Calu3 (cell line): ENCODE measurements around the gene PPARGC1A. TPM values are rescaled to one million over a fixed set of nuclear protein-coding genes. Genes with fewer than 3 reads are reported as not detected.

Source experiments
- BruUV-seq: library from RNA; stranded (reverse); fragments of 400-500 nt; replicated peaks from 2 replicates; lab custom pipeline; 2021; lab: Mats Ljungman, UMichigan
- CTCF ChIA-PET: fragments of 300-600 bp; sonication (Branson Sonifier 250); formaldehyde crosslinking; loops from one replicate; lab custom pipeline; 2022; ENCODE audit warnings: antibody characterized with exemption; lab: Charles Lee
- DNase-seq: peaks from one replicate; pipeline ENCODE4 v3.0.0; 2022
- H3K27ac Mint-ChIP-seq: one replicate; pipeline ENCODE4 v1.8.0; 2022; ENCODE audit warnings: mixed read lengths; ENCODE audit not compliant: unreplicated experiment
- H3K27me3 Mint-ChIP-seq: one replicate; pipeline ENCODE4 v1.8.0; 2022; ENCODE audit warnings: mixed read lengths; ENCODE audit not compliant: unreplicated experiment
- H3K36me3 Mint-ChIP-seq: one replicate; pipeline ENCODE4 v1.8.0; 2022; ENCODE audit warnings: mild to moderate bottlenecking, moderate library complexity, mixed read lengths; ENCODE audit not compliant: insufficient read depth, unreplicated experiment
- H3K4me1 Mint-ChIP-seq: one replicate; pipeline ENCODE4 v1.8.0; 2022; ENCODE audit warnings: mild to moderate bottlenecking, low read depth, mixed read lengths; ENCODE audit not compliant: unreplicated experiment
- H3K4me3 Mint-ChIP-seq: one replicate; pipeline ENCODE4 v1.8.0; 2022; ENCODE audit warnings: mild to moderate bottlenecking, low read depth, moderate library complexity, mixed read lengths; ENCODE audit not compliant: unreplicated experiment
- H3K9me3 Mint-ChIP-seq: one replicate; pipeline ENCODE4 v1.8.0; 2022; ENCODE audit warnings: low read depth, mixed read lengths; ENCODE audit not compliant: unreplicated experiment
- CTCF ChIP-seq: fragments of 200-600 bp; IDR thresholded peaks from one replicate; pipeline ENCODE4 v1.8.0; 2022; ENCODE audit warnings: antibody characterized with exemption; ENCODE audit not compliant: unreplicated experiment
- intact Hi-C: fragments of 100-400 bp; cut with micrococcal nuclease; formaldehyde crosslinking; loops from one replicate; pipeline ENCODE4 v1.10.0; 2022; ENCODE audit not compliant: unreplicated experiment
- total RNA-seq: library from RNA; stranded (reverse); gene quantifications from 2 replicates; pipeline ENCODE4 v1.2.3, GENCODE V29; 2022

PPARGC1A gene
- total RNA-seq, 1 experiment from 2014 or later = 7.6 TPM

DNA sequence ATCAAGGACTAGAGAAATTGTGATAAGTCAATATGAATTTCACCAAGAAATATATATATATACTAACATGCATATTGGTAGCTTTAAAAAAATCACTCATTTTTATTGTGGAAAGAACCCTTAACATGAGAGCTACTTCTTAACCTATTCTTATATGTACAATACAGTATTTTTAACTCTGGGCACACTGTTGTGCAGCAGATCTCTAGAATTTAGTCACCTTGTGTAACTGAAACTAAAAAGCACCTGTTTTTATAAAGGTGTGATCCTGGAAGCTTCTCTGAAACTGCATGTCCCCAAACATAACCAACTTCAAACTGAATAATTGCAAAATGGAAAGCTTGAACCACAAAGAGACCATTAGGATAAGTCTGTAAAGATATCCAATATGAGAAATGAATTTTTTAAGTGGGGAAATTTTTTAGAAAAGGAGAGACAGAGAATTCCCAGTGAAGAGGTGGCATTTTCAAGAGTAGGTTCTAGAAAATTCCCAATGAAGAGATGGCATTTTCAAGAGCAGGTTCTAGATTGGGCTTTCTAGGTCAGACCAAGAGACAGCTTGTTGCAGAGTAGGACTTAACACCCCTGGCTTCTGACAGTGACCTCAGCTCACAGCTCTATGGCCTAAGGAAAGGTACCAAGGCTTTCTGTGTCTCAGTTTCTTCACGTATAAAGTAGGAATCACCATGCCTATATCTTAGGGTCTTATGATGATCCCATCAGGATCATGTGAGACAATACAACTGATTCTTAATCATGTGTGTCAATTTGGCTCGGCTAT lies 22.0 kb upstream of the PPARGC1A start:
- no peaks in the 10 kb centered on the region for H3K9me3 Mint-ChIP-seq
- H3K4me3 Mint-ChIP-seq = no peak overlapping the region
- no peak for DNase-seq
- CTCF ChIA-PET = no interaction called here
- H3K27me3 Mint-ChIP-seq = no peaks in the 10 kb centered on the region
- no peak for TF ChIP-seq CTCF
- no peaks in the 10 kb centered on the region for H3K36me3 Mint-ChIP-seq
- intact Hi-C loops = no loop called here
- H3K27ac Mint-ChIP-seq = no peak overlapping the region
- no TSS peak for BruUV-seq
- no peaks in the 10 kb centered on the region for H3K4me1 Mint-ChIP-seq

- Mint-ChIP-seq H3K4me1 (no peaks in the 10 kb centered on the region), H3K27me3 (no peaks in the 10 kb centered on the region), H3K9me3 (no peaks in the 10 kb centered on the region), H3K4me3 (no peak overlapping the region), H3K27ac (no peak overlapping the region), H3K36me3 (no peaks in the 10 kb centered on the region)
- no peak for DNase-seq
- no peak for TF ChIP-seq CTCF
- intact Hi-C loops = no loop called here
- no TSS peak for BruUV-seq
- CTCF ChIA-PET = no interaction called here
Measured at GRCh38 chr4:23909671-23910070, 19.8 kb upstream of the PPARGC1A start.

DNA sequence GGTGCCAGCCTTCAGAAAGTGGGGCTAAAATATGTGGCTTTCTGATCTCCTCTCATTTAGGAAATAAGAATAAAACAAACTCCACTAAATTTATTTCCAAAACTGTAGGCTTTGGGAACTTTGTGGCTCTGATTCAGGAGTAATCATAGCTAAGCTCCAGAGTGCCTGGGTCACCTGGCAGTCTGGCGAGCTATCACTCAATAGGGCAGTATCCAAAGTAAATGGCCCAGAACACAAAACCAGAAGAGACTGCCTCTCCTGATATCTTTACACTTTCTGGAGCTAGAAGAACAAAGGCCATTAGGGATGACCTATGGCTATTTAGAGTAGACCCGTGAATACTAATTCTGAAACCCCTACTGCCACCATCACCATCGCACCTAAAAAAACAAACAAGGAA lies 17.0 kb upstream of the PPARGC1A start:
- DNase-seq = no peak
- Mint-ChIP-seq H3K4me3 (no peak overlapping the region), H3K27me3 (no peaks in the 10 kb centered on the region), H3K9me3 (no peaks in the 10 kb centered on the region), H3K4me1 (no peaks in the 10 kb centered on the region), H3K27ac (no peak overlapping the region), H3K36me3 (no peaks in the 10 kb centered on the region)
- TF ChIP-seq CTCF = no peak
- no TSS peak for BruUV-seq
- CTCF ChIA-PET = no interaction called here
- intact Hi-C loops = no loop called here

DNA sequence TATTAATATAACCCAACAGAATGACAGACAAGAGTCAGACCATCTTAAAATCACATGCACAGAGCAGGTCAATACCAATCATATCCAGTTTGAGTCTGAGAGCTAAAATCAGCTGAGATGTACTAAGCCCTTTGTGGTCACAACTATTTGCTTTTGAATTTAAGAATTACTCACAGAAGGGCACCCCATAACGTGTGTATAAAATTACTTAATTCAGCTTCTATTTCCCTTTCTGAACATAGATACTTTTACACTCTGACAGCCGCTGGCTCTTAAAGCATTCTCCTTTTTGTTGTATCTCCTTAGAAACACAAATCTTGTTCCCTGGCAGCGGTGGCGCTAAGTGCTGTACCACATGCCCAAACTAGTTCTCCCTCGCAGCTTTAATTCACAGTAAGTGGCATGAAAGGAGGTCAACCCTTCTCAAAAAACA lies 14.8 kb upstream of the PPARGC1A start:
- intact Hi-C loops = no loop called here
- Mint-ChIP-seq H3K4me1 (no peaks in the 10 kb centered on the region), H3K27ac (no peak overlapping the region), H3K27me3 (no peaks in the 10 kb centered on the region), H3K36me3 (no peaks in the 10 kb centered on the region), H3K9me3 (no peaks in the 10 kb centered on the region), H3K4me3 (no peak overlapping the region)
- no peak for DNase-seq
- CTCF ChIA-PET = interaction anchor here (0.8 kb wide), 1 partner anchor 15 kb away, joined by 3 read pairs; the partner anchor contains the start of gene PPARGC1A
- no TSS peak for BruUV-seq
- no peak for TF ChIP-seq CTCF
